GM18505 (cell line): ENCODE data around the gene KLHL42.

Source experiments
- ATAC-seq: cut with Tn5 transposase; IDR thresholded peaks from one replicate; pipeline ENCODE4 v1.9.1; 2021; ENCODE audit not compliant: unreplicated experiment
- POLR2A ChIP-seq: IDR thresholded peaks from 4 replicates; pipeline ENCODE4 v1.6.1; 2011; ENCODE audit warnings: borderline replicate concordance; ENCODE audit not compliant: insufficient read depth, insufficient read length; ENCODE audit errors: extremely low read depth

Gene KLHL42

DNA sequence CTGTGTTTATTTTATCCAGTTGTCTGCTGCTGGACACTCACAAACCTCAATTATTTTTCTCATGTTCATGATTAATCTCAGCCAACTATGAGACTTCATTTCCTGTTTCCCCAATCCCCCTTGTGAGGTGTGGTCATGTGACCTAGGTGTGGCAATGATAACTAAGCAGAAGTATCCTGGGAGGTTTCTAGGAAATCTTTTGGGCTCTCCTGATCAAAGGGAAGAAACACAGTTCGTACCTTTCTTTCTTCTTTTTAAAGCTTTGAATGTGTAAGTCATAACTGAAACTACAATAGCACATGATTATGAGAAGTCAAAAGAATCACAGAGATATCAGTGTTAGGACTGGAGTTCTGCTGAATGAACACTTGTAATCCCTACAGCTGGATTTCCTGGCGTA, 34.4 kb downstream of the KLHL42 start:
- ATAC-seq = no peak
- TF ChIP-seq POLR2A = no peak

DNA sequence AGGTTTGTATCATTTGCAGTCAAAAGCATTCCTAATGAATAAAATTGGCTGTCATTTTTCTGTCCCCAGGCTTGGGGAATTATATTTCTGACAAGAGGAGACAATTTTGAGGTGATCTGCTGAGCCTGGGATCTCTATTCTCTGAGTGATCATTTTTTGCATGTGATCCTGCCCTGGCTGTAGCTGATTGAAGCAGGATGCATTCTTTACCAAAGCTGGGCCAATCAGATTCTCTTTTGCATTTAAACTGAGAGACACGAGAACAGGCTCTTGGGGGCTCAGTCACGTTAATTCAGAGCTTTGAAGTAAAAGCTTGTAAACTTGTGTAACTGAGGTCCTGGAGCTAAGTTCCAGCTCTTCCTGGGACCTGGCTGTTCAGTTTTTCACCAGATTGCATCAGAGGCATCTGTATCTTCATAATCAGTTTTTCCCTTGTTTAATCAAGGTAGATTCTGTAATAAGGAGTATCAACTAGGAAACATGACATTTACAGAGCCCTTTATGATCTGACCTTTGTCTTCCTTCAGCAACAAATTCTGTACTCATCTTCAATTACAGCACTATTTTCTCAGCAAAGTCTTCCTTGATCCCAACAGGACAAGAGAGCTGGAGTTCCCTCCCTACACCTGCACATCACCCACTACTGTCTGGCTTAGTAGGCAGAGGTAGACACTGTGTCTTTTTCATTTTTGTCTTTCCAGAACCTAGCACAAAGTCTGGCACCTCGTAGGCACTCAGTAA, 35.0 kb downstream of the KLHL42 start:
- no peak for ATAC-seq
- TF ChIP-seq POLR2A = no peak

DNA sequence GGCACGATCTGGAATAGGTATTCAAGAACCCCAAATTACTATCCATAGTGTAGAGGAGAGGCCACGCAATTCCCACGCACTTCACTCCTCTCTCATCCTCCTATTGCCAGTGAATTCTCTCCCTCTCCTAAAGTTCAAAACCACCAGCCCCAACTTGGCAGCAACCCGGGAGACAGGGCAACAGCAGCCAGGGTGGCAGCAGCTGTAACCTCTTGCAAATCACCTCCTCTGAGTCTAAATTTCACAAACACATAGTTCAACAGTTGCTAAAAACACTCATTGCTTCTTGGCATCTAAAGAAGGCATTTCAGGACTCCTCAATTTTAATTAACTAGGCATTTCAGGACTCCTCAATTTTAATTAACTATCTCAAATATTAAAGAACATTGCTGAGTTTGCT, 37.7 kb downstream of the KLHL42 start:
- ATAC-seq = no peak
- no peak for TF ChIP-seq POLR2A

DNA sequence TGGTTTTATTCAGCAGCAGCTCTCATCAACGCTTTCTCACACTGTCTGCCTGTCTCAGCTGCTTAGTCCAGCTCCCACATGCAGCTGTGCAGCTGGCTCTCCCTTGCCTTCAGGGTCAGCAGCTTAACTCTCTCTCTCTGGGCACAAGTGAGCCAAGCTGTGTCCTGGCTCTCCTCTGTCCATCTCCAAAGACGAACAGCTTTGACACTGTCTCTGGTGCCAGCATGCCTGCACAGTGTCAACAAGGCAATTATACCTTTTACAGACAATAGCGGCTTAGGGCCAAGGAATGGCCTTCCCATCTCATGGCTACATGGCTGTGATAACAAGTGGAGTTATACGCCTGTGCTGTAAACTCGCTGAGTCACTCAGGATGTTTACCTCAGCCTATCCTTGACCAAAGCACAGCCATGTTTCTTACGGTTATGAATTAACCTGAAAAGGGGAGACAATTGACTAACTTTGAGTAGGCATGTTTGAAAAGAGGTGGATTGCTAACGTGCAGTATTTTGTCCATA, 38.4 kb downstream of the KLHL42 start:
- TF ChIP-seq POLR2A = no peak
- ATAC-seq = no peak

DNA sequence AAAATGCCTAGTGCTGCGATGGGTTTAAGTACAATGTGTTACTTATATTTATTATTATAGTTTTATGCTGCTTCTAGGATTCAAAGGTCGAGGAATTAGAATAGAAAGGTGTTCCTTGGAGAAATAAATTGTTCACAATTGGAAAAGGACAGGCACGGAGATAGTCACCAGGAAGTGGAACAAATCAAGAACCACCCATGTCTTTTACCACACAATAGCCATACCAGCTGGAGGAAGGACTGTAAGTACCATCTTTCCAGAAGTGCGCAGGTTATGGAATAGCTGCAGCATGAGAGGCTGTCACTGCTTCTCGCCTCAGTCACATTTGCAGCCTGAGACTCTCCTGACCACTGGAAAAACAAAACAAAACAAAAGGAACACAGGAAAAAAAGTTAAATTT, 40.5 kb downstream of the KLHL42 start:
- ATAC-seq = no peak
- TF ChIP-seq POLR2A = no peak

DNA sequence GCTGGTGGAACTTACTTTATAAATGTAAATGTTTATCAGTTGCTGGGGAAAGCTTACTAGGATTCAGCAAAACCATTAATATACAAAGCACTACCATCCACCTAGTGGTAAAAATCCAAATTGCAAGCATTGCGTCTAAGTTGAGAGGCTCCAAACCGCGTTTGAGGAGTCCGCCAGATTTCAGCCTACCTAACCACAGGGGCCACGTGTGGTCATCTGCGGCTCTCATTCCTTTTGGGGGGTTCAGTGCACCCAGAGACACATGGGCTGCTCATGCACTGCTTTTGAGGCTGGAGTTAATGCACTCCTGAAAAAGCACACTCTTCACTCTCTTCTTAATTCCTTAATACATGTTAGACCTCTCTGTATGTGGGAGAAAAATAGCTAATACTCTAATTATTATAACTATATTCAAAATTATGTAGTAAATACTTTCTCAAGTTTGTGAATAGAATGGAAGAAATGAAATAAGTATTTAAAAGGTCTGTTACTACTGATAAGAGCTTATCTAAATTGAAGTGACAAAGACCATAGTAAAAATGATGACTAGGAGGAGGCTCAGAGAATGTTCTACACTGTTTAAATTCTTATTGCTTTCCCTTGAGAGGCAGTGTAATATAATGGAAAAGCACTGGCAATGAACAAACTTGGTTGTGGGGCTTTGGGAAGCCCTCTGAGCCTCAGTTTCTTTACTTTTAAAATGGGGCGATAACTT, 41.4 kb downstream of the KLHL42 start:
- ATAC-seq = no peak
- no peak for TF ChIP-seq POLR2A

DNA sequence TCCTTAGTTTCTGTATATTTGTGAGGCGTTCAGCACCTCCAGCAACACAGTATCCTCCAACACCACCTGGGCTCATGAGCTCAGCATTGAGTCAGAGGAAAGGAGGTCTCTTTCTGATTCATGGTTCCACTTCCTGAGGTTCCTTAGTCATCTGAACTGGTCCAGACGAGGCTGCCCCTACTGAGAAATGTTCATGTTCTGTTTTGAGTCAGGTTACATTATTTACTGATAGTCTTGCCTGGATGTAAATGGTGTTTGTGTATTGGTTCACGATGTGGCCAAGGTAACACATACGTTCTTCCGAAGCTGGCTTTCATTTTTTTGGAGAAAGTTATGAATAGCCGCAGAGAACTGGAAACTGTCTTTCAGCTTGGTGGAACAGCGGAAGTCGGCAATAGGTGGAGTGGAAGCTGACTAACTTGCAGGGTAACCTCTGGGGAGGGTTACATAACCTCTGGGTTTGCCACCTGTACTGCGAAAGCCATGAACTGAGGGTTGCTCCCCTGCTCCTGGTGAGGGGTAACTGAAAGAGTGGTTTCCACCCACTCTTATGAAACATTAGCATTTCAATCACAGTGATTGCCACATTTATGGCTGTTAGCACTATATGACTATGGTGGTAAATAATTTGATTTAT, 42.2 kb downstream of the KLHL42 start:
- TF ChIP-seq POLR2A = no peak
- peak; percentile 84 for ATAC-seq

DNA sequence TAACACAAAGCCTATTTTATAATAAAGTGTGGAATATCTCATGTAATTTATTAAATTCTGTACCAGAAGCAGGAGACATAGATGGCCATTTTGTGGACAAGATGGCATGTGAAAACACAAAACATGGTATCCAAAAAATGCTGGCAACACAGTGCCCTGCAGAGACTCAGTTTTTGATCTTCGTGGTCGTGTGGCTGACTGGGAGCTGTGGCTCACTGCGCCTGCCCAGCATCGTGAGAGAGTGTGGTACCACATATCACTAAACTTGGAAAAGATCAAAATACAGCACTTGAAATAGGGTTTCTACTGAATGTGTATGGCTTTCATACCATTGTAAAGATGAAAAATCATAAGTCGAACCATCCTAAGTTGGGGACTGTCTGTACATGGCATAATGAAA, 43.0 kb downstream of the KLHL42 start:
- ATAC-seq = no peak
- TF ChIP-seq POLR2A = no peak

DNA sequence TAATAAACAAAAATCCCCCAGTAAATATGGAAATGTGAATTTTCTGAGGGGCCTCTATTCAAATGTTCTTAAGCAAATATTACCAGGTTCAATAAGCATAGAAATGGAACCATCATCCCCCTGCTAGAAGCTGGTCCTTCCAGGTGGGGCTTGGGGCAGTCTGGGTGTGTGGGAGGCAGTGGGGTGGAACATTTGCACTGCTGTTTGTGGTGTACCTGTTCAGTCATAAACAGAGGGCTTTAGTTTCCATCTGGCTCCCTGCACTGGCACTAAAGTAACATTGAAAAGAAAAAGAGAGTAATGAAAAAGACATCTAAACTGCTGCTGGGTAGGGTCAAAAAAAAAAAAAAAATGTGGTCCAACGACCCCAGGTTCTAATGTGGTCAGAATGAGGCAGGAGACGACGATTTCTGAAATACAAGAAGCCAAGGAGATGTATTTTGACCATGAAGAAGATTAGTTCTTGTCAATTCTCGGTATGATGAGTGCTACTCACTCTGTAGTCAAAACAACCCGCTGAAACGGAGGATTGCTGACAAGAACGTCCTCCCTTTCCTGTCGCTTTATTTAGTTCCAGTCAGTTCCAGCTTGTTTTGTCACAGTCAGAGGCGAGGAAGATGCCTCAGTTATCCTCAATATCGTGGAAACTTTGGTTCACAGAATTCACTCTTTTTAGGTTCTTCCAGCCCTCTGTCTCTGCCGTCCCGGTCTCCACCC, 44.3 kb downstream of the KLHL42 start:
- ATAC-seq = peak; percentile 65
- TF ChIP-seq POLR2A = no peak

DNA sequence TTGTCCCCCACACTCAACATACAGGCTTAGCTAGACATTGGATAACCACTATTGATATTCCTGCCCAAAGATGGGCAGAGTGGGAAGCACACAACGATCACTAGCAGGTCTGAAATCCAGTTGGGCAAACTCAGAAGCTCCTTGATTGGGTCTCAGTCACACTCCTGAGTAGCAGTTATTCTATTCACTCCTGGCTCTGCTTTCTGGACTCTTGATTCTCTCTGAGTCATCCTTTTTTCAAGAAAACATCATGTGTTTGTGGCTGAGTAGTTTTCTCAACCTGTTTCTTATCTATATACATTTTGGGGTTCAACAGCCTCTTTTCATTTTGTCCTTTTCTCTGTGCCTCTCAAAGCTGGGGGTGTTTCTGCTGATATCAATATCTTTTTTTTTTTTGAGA, 46.0 kb downstream of the KLHL42 start:
- no peak for ATAC-seq

DNA sequence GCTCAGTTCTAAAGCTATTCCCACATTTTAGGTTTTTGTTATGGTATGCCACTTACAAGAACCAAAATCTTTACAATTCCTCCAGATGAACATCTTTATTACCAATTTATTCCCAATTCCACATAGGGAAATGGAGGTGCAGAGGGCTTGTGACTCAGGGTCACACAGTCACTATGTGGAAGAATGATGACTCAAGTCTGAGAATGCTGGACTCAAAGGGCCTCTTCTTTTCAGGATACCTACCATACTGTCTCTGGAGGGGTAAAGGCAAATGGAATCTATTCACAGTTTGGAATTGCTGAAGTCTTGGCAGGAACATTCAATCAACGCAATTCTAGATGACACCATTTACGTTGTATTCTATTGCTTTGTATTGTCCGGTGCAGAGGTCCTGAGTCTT, 48.2 kb downstream of the KLHL42 start:
- no peak for ATAC-seq
- no peak for TF ChIP-seq POLR2A

More for the DNA sequence above, 46.0 kb downstream of the KLHL42 start:
- no peak for TF ChIP-seq POLR2A

DNA sequence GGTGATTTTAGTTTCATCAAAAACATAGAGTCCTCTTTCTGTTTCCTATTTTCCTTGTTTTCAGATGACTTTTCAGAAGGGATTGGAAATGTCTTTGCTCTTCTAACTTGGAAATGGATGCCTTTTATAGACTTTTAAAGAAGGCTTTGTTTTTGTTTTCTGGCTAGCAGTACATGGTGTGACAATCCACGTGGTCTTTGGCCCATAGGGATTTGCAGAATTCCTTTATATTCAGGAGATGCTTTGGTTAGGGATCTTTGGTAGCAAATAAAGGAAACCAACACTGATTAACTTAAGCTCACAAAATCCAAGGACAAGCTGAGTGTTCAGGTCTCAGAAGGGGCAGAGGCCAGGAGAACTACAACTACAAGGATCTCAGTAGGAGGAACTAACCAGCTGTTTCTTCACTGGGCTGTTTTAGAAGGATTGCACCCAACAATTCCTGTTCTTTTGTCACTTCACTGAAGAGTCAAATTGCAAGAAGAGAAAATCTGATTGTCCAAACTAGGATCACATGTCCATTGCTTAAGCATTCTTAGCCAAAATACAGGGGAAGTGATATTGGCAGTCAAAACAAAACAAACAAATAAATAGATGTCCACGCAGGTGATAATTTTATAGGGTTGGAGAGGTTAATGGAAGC, 58.6 kb downstream of the KLHL42 start:
- no peak for TF ChIP-seq POLR2A
- ATAC-seq = no peak
